ENCODE results near the gene HSPA12A.

HSPA12A gene

DNA sequence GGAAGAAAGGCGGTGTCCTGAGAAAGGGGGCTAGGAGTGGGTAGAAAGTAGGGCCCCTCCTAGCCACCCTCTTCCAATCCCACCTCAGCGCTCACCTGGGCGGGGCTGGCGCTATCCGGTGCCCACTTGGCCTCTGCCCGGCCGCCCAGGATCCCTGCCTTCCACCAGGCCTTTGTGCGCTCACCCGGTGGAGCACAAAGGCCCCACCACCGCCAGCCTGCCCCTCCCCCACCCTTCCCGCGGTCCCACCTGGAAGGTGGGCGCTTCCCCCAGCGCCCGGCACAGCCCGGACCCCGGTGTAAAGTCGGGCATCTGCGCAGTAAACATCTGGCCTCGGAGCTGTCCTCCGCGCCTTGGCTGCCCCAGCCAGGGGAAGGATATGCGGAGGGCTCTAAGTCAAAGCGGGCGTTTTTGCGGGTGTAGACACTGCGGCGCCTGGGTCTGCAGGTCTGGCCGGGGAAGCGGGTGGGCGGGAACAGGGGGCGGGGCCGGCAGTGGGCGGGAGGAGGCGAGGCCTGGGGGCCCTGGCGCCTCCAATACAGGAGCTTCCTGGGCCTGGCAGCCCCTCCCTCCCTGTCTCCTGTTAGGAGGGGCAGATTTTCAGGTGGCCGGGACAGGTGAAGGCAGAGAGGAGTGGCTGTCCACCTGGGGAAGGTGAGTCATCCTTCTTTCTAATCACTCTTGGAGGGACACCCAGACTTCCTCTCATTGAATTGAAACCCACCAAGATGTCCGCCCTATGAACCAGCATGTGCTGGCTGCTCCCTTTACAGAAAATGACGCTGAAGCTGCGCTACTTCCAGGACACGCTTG lies 72.3 kb downstream of the HSPA12A start:
- Histone ChIP-seq H3K4me1 (ENCODE audit: control insufficient read depth in 1 of 2, insufficient read depth in 1 of 2, low read depth in 1 of 2, low read length in 1 of 2) (no peaks in the 10 kb centered on the region), H3K36me3 (no peaks in the 10 kb centered on the region), H3K4me3 (ENCODE audit: low read depth in 1 of 2, low read length in 1 of 2) (no peak overlapping the region), H3K27ac (no peak overlapping the region), H3K27me3 (peaks cover 54% of the 10 kb centered on the region), H3K9me3 (no peaks in the 10 kb centered on the region)
- no peak for TF ChIP-seq CTCF (IDR thresholded peaks at IDR 0.05)

GRCh38 chr10:116669080-116669479 lies 73.3 kb downstream of the HSPA12A start:
- TF ChIP-seq CTCF (IDR thresholded peaks at IDR 0.05), result no peak
- no peaks in the 10 kb centered on the region for H3K9me3 ChIP-seq
- H3K27me3 ChIP-seq, result peaks cover 50% of the 10 kb centered on the region
- no peak overlapping the region for H3K4me3 ChIP-seq (ENCODE audit: low read depth in 1 of 2, low read length in 1 of 2)
- H3K36me3 ChIP-seq, result no peaks in the 10 kb centered on the region
- H3K27ac ChIP-seq, result no peak overlapping the region
- no peaks in the 10 kb centered on the region for H3K4me1 ChIP-seq (ENCODE audit: control insufficient read depth in 1 of 2, insufficient read depth in 1 of 2, low read depth in 1 of 2, low read length in 1 of 2)

- Histone ChIP-seq H3K27me3 (peaks cover 44% of the 10 kb centered on the region), H3K9me3 (no peaks in the 10 kb centered on the region), H3K27ac (no peak overlapping the region), H3K4me1 (ENCODE audit: control insufficient read depth in 1 of 2, insufficient read depth in 1 of 2, low read depth in 1 of 2, low read length in 1 of 2) (no peaks in the 10 kb centered on the region), H3K36me3 (no peaks in the 10 kb centered on the region), H3K4me3 (ENCODE audit: low read depth in 1 of 2, low read length in 1 of 2) (no peak overlapping the region)
- TF ChIP-seq CTCF (IDR thresholded peaks at IDR 0.05), result no peak
Measured at GRCh38 chr10:116668446-116668845, 73.9 kb downstream of the HSPA12A start.

DNA sequence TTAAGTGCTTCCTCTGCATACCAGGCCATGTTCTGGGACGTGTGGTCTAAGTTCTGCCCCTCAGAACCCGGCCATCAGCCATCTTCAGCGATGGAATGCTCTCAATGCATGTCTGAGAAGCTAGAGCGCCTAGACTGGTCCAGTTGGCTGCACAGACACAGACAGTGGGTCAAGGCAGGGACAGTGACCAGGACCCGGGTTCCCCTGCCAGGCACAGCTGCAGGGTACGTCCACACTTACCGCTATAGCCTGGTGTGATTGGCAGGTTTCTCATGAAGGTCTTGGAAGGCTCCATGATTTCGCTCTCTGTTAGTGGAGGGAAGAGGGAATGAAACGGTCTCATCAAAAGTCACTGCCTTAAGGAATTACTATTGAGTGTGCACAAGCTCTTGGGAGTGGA lies 74.3 kb downstream of the HSPA12A start:
- peaks cover 40% of the 10 kb centered on the region for H3K27me3 ChIP-seq
- no peak overlapping the region for H3K4me3 ChIP-seq (ENCODE audit: low read depth in 1 of 2, low read length in 1 of 2)
- no peaks in the 10 kb centered on the region for H3K4me1 ChIP-seq (ENCODE audit: control insufficient read depth in 1 of 2, insufficient read depth in 1 of 2, low read depth in 1 of 2, low read length in 1 of 2)
- no peak for TF ChIP-seq CTCF (IDR thresholded peaks at IDR 0.05)
- H3K27ac ChIP-seq, result no peak overlapping the region
- no peaks in the 10 kb centered on the region for H3K36me3 ChIP-seq
- no peaks in the 10 kb centered on the region for H3K9me3 ChIP-seq

- H3K4me1 ChIP-seq (ENCODE audit: control insufficient read depth in 1 of 2, insufficient read depth in 1 of 2, low read depth in 1 of 2, low read length in 1 of 2), result no peaks in the 10 kb centered on the region
- no peak overlapping the region for H3K27ac ChIP-seq
- no peak for TF ChIP-seq CTCF (IDR thresholded peaks at IDR 0.05)
- no peaks in the 10 kb centered on the region for H3K36me3 ChIP-seq
- peaks cover 35% of the 10 kb centered on the region for H3K27me3 ChIP-seq
- H3K4me3 ChIP-seq (ENCODE audit: low read depth in 1 of 2, low read length in 1 of 2), result no peak overlapping the region
- H3K9me3 ChIP-seq, result no peaks in the 10 kb centered on the region
Measured at GRCh38 chr10:116667484-116667883, 74.9 kb downstream of the HSPA12A start.
